Neuronal stem cell (in vitro differentiated cells): Measurements from ENCODE around the gene BPI.
A peak's percentile ranks its signal among the peaks of the same experiment; 100 is the strongest.

Experiments used
- DNase-seq: peaks from one replicate; pipeline ENCODE4 v3.0.0-alpha.2; 2013; ENCODE audit warnings: low spot score
- H2AFZ ChIP-seq: one replicate; pipeline ENCODE4 v1.6.1; 2013; ENCODE audit warnings: mild to moderate bottlenecking, low read length, inconsistent platforms
- H2AK5ac ChIP-seq: 2 replicates; pipeline ENCODE4 v1.6.1; 2013; ENCODE audit warnings: low read depth, mild to moderate bottlenecking, inconsistent platforms, low read length, moderate library complexity, mixed read lengths
- H2BK120ac ChIP-seq: 2 replicates; pipeline ENCODE4 v1.6.1; 2013; ENCODE audit warnings: low read depth, mild to moderate bottlenecking, inconsistent platforms, low read length, moderate library complexity, mixed read lengths
- H2BK12ac ChIP-seq: one replicate; pipeline ENCODE4 v1.6.1; 2013; ENCODE audit warnings: low read length, inconsistent platforms
- H2BK15ac ChIP-seq: 2 replicates; pipeline ENCODE4 v1.6.1; 2013; ENCODE audit warnings: mild to moderate bottlenecking, low read length, inconsistent platforms, mixed read lengths
- H2BK5ac ChIP-seq: one replicate; pipeline ENCODE4 v1.6.1; 2013; ENCODE audit warnings: inconsistent platforms, mild to moderate bottlenecking, low read length, moderate library complexity
- H3K14ac ChIP-seq: one replicate; pipeline ENCODE4 v1.6.1; 2013; ENCODE audit warnings: low read length, inconsistent platforms
- H3K18ac ChIP-seq: 2 replicates; pipeline ENCODE4 v1.6.1; 2013; ENCODE audit warnings: low read length, inconsistent platforms
- H3K23ac ChIP-seq: 2 replicates; pipeline ENCODE4 v1.6.1; 2013; ENCODE audit warnings: low read depth, mild to moderate bottlenecking, mixed read lengths, low read length, inconsistent platforms; ENCODE audit not compliant: poor library complexity
- H3K27ac ChIP-seq: replicated peaks from 3 replicates; pipeline ENCODE4 v1.5.1; 2013; ENCODE audit warnings: low read length, inconsistent platforms
- H3K27me3 ChIP-seq, 3 experiments: 2 replicates each; pipeline ENCODE4 v1.6.1; 2013; ENCODE audit warnings: low read length in 3 of 3, mild to moderate bottlenecking in 2 of 3, inconsistent platforms in 1 of 3, low read depth in 1 of 3, mixed read lengths in 1 of 3, moderate library complexity in 1 of 3; ENCODE audit not compliant: control insufficient read depth in 3 of 3, insufficient read depth in 3 of 3
- H3K36me3 ChIP-seq, 2 donors: replicated peaks in 1 of 2; 2 replicates each; pipeline ENCODE4 v1.6.1; 2013; ENCODE audit warnings: low read length in 2 of 2; ENCODE audit not compliant: control insufficient read depth in 2 of 2, insufficient read depth in 2 of 2
- H3K4ac ChIP-seq: 2 replicates; pipeline ENCODE4 v1.6.1; 2013; ENCODE audit warnings: inconsistent platforms, mild to moderate bottlenecking, low read length, moderate library complexity
- H3K4me1 ChIP-seq, 2 donors: 1 replicate in 1 of 2; 2 replicates in 1 of 2; pipeline ENCODE4 v1.6.1; 2013; ENCODE audit warnings: low read length in 2 of 2, low read depth in 1 of 2; ENCODE audit not compliant: control insufficient read depth in 2 of 2, insufficient read depth in 1 of 2
- H3K4me2 ChIP-seq: one replicate; pipeline ENCODE4 v1.6.1; 2013; ENCODE audit warnings: mild to moderate bottlenecking, low read length, inconsistent platforms; ENCODE audit not compliant: insufficient read depth, poor library complexity, severe bottlenecking
- H3K4me3 ChIP-seq, 2 donors: 2 replicates each; pipeline ENCODE4 v1.5.1; 2013; ENCODE audit warnings: low read length in 2 of 2, mild to moderate bottlenecking in 2 of 2, inconsistent platforms in 1 of 2, moderate library complexity in 1 of 2
- H3K79me1 ChIP-seq: one replicate; pipeline ENCODE4 v1.6.1; 2013; ENCODE audit warnings: low read depth, mild to moderate bottlenecking, inconsistent platforms, low read length, moderate library complexity
- H3K9ac ChIP-seq: one replicate; pipeline ENCODE4 v1.6.1; 2013; ENCODE audit warnings: mild to moderate bottlenecking, low read depth, low read length, inconsistent platforms; ENCODE audit not compliant: poor library complexity
- H3K9me3 ChIP-seq, 2 donors: replicated peaks in 1 of 2; 2 replicates each; pipeline versions ENCODE3 to v1.6.1; 2013; ENCODE audit warnings: low read length in 2 of 2, mild to moderate bottlenecking in 2 of 2, inconsistent platforms in 1 of 2, low read depth in 1 of 2, mixed read lengths in 1 of 2, moderate library complexity in 1 of 2; ENCODE audit not compliant: control insufficient read depth in 2 of 2, insufficient read depth in 1 of 2
- H4K8ac ChIP-seq: one replicate; pipeline ENCODE4 v1.6.1; 2013; ENCODE audit warnings: low read depth, mild to moderate bottlenecking, inconsistent platforms, low read length, moderate library complexity
- H4K91ac ChIP-seq: one replicate; pipeline ENCODE4 v1.6.1; 2013; ENCODE audit warnings: low read length, low read depth, mild to moderate bottlenecking, inconsistent platforms; ENCODE audit not compliant: poor library complexity
- WGBS, 2 donors: extraction: QIAGEN DNeasy Blood & Tissue Kit; methylation state at CpG; one replicate each; pipeline ENCODE4 v1.1.7; 2013; ENCODE audit warnings: missing lambda C conversion rate in 2 of 2, mixed read lengths in 1 of 2; ENCODE audit not compliant: insufficient read length in 2 of 2, insufficient replicate concordance in 1 of 2; ENCODE audit errors: extremely low coverage in 2 of 2; 5-methylcytosine and 5-hydroxymethylcytosine counted together

The BPI gene

GRCh38 chr20:38306379-38306778 lies 2.4 kb downstream of the BPI start:
- Histone ChIP-seq H4K8ac (no peak overlapping the region), H3K4me3 (peak overlapping the region in 1 of 2 donors; percentile 38), H3K4ac (no peak overlapping the region), H2BK15ac (no peak overlapping the region), H3K79me1 (no peaks in the 10 kb centered on the region), H3K4me1 (peaks cover 2% of the 10 kb centered on the region in 2 donors), H3K27ac (no peak overlapping the region), H3K23ac (no peak overlapping the region), H3K9ac (no peak overlapping the region), H3K18ac (no peak overlapping the region), H3K4me2 (no peak overlapping the region), H3K9me3 (no peaks in the 10 kb centered on the region), H3K14ac (no peak overlapping the region), H4K91ac (no peak overlapping the region), H2AK5ac (no peak overlapping the region), H3K27me3 (peaks cover 0 to 21% (median 0%) of the 10 kb centered on the region in 3 experiments), H2AFZ (no peak overlapping the region), H2BK120ac (no peak overlapping the region), H3K36me3 (no peaks in the 10 kb centered on the region), H2BK5ac (no peak overlapping the region), H2BK12ac (no peak overlapping the region)
- DNase-seq = no peak
- WGBS, 2 donors = no CpG with 5 or more reads among the region's 6 CpGs

GRCh38 chr20:38307371-38308046 lies 3.6 kb downstream of the BPI start:
- H3K18ac ChIP-seq = no peak overlapping the region
- H2BK12ac ChIP-seq = no peak overlapping the region
- no CpG with 5 or more reads among the region's 8 CpGs for WGBS, 2 donors
- H3K9ac ChIP-seq = no peak overlapping the region
- H2BK120ac ChIP-seq = no peak overlapping the region
- DNase-seq = no peak
- no peaks in the 10 kb centered on the region for H3K79me1 ChIP-seq
- no peak overlapping the region for H2BK15ac ChIP-seq
- H3K27me3 ChIP-seq = peaks cover 0 to 22% (median 0%) of the 10 kb centered on the region in 3 experiments
- no peaks in the 10 kb centered on the region for H3K36me3 ChIP-seq
- no peak overlapping the region for H3K4me2 ChIP-seq
- H3K4me1 ChIP-seq = peaks cover 2 to 5% of the 10 kb centered on the region in 2 donors
- H3K14ac ChIP-seq = no peak overlapping the region
- no peaks in the 10 kb centered on the region for H3K9me3 ChIP-seq
- H3K4me3 ChIP-seq = no peak overlapping the region
- no peak overlapping the region for H4K91ac ChIP-seq
- H2AFZ ChIP-seq = no peak overlapping the region
- H4K8ac ChIP-seq = no peak overlapping the region
- H2BK5ac ChIP-seq = no peak overlapping the region
- H3K4ac ChIP-seq = no peak overlapping the region
- H3K27ac ChIP-seq = no peak overlapping the region
- no peak overlapping the region for H3K23ac ChIP-seq
- H2AK5ac ChIP-seq = no peak overlapping the region

- Histone ChIP-seq H3K36me3 (no peaks in the 10 kb centered on the region), H3K27me3 (peaks cover 0 to 17% (median 0%) of the 10 kb centered on the region in 3 experiments), H2BK120ac (no peak overlapping the region), H3K9ac (no peak overlapping the region), H3K4ac (no peak overlapping the region), H3K9me3 (no peaks in the 10 kb centered on the region), H3K4me3 (no peak overlapping the region), H2BK15ac (no peak overlapping the region), H4K91ac (no peak overlapping the region), H2AFZ (no peak overlapping the region), H4K8ac (no peak overlapping the region), H3K4me1 (peaks cover 0 to 2% of the 10 kb centered on the region in 2 donors), H3K4me2 (no peak overlapping the region), H2BK5ac (no peak overlapping the region), H2BK12ac (no peak overlapping the region), H3K27ac (no peak overlapping the region), H2AK5ac (no peak overlapping the region), H3K18ac (no peak overlapping the region), H3K14ac (no peak overlapping the region), H3K79me1 (no peaks in the 10 kb centered on the region), H3K23ac (no peak overlapping the region)
- WGBS, 2 donors = no CpG with 5 or more reads among the region's 4 CpGs
- DNase-seq = no peak
Observed at GRCh38 chr20:38308047-38308438, 4.1 kb downstream of the BPI start.

GRCh38 chr20:38308447-38308846 lies 4.5 kb downstream of the BPI start:
- H2BK120ac ChIP-seq = no peak overlapping the region
- H2AFZ ChIP-seq = no peak overlapping the region
- H3K14ac ChIP-seq = no peak overlapping the region
- no peaks in the 10 kb centered on the region for H3K36me3 ChIP-seq
- H3K4me3 ChIP-seq = no peak overlapping the region
- H3K9me3 ChIP-seq = no peaks in the 10 kb centered on the region
- no peak overlapping the region for H3K18ac ChIP-seq
- WGBS, 2 donors = no CpG with 5 or more reads among the region's 1 CpG
- peaks cover 0 to 17% (median 0%) of the 10 kb centered on the region in 3 experiments for H3K27me3 ChIP-seq
- H3K23ac ChIP-seq = no peak overlapping the region
- no peak overlapping the region for H2BK12ac ChIP-seq
- no peak overlapping the region for H3K27ac ChIP-seq
- H2BK15ac ChIP-seq = no peak overlapping the region
- no peak overlapping the region for H3K4ac ChIP-seq
- no peak overlapping the region for H3K9ac ChIP-seq
- DNase-seq = no peak
- H2BK5ac ChIP-seq = no peak overlapping the region
- H2AK5ac ChIP-seq = no peak overlapping the region
- no peak overlapping the region for H4K91ac ChIP-seq
- peaks cover 0 to 2% of the 10 kb centered on the region in 2 donors for H3K4me1 ChIP-seq
- H3K4me2 ChIP-seq = no peak overlapping the region
- H3K79me1 ChIP-seq = no peaks in the 10 kb centered on the region
- no peak overlapping the region for H4K8ac ChIP-seq
